Measurements from ENCODE around the gene SPINK9. TPM values are rescaled to one million over a fixed set of nuclear protein-coding genes. Genes with fewer than 3 reads are reported as not detected.

SPINK9 gene
- total and polyA plus RNA-seq, 2 experiments from 2014 or later = not detected

DNA sequence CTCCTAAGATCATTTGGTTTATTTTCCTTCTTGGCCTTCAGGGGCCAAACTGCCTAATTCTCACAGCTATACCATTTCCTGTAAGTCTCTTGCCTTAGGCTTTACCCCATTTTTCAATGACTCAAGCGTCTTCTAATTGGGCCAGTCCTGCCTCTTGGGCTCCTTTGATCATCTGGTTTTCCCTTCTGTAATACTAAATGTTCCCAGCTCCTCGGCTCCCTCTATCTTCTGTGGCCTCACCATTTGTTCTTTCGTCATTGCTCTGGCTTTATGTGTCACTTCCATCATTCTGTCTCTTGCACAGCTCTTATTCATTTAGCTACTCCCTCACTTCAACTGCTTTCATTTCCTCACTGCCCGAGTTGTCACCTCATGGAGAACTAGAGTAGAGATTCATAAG lies 37.6 kb upstream of the SPINK9 start:
- TF ChIP-seq ZNF114 (CRISPR knock-in tag; IDR thresholded peaks at IDR 0.05) (no peak), ZNF331 (CRISPR knock-in tag; IDR thresholded peaks at IDR 0.05; ENCODE audit: low read depth) (no peak), ZNF462 (CRISPR knock-in tag; IDR thresholded peaks at IDR 0.05) (no peak), EZH2 (IDR thresholded peaks at IDR 0.05; ENCODE audit: low read depth, unreplicated experiment) (no peak), REST (IDR thresholded peaks at IDR 0.05; ENCODE audit: unreplicated experiment) (no peak)
- TF ChIP-seq, protein P1, sequence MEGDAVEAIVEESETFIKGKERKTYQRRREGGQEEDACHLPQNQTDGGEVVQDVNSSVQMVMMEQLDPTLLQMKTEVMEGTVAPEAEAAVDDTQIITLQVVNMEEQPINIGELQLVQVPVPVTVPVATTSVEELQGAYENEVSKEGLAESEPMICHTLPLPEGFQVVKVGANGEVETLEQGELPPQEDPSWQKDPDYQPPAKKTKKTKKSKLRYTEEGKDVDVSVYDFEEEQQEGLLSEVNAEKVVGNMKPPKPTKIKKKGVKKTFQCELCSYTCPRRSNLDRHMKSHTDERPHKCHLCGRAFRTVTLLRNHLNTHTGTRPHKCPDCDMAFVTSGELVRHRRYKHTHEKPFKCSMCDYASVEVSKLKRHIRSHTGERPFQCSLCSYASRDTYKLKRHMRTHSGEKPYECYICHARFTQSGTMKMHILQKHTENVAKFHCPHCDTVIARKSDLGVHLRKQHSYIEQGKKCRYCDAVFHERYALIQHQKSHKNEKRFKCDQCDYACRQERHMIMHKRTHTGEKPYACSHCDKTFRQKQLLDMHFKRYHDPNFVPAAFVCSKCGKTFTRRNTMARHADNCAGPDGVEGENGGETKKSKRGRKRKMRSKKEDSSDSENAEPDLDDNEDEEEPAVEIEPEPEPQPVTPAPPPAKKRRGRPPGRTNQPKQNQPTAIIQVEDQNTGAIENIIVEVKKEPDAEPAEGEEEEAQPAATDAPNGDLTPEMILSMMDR (conservative IDR thresholded peaks at IDR 0.05; ENCODE audit: low read depth in 2 of 2) = peak in 1 of 2 experiments; percentile 39; a peak in 2 of 4 replicates
- DNase-seq (ENCODE audit: low spot score) = peak; percentile 52

More for the DNA sequence above, 37.6 kb upstream of the SPINK9 start:
- Mint-ChIP-seq H3K27ac (no peak overlapping the region), H3K4me1 (no peaks in the 10 kb centered on the region), H3K9me3 (no peaks in the 10 kb centered on the region), H3K4me3 (no peak overlapping the region), H3K27me3 (ENCODE audit: insufficient read depth, low read depth, poor library complexity) (no peaks in the 10 kb centered on the region), H3K36me3 (ENCODE audit: low read depth) (no peaks in the 10 kb centered on the region)
- H3K36me3 ChIP-seq (ENCODE audit: insufficient read depth) = no peaks in the 10 kb centered on the region
- H3K4me2 ChIP-seq = no peak overlapping the region
- H3F3A ChIP-seq (replicated peaks; ENCODE audit: low read depth) = no peaks in the 10 kb centered on the region
- H3K27me3 ChIP-seq (ENCODE audit: insufficient read depth) = no peaks in the 10 kb centered on the region
- peak; percentile 50; the same call in 2 of the 3 replicates for ATAC-seq
- H2AFZ ChIP-seq = no peak overlapping the region
- no peaks in the 10 kb centered on the region for H4K20me1 ChIP-seq (replicated peaks; ENCODE audit: insufficient read depth)
- no peak overlapping the region for H3K27ac ChIP-seq (ENCODE audit: low read depth)
- no peaks in the 10 kb centered on the region; the same call in 1 of the 2 replicates for H3K9me2 ChIP-seq (ENCODE audit: insufficient read depth)
- H3K4me1 ChIP-seq (ENCODE audit: insufficient read depth) = no peaks in the 10 kb centered on the region
- no peaks in the 10 kb centered on the region for H3K79me2 ChIP-seq (replicated peaks; ENCODE audit: insufficient read depth)
- no peak overlapping the region for H3K4me3 ChIP-seq

Measured in GM23338 (cell line).